NCI-H1694 treated with DMSO at 0.1 percent for 48 hours (cell line): ENCODE results near the gene ACVR2A.

Experiments
- DNase-seq: peaks from one replicate; lab custom pipeline; 2025; lab: John Stamatoyannopoulos, UW

Gene ACVR2A

DNA sequence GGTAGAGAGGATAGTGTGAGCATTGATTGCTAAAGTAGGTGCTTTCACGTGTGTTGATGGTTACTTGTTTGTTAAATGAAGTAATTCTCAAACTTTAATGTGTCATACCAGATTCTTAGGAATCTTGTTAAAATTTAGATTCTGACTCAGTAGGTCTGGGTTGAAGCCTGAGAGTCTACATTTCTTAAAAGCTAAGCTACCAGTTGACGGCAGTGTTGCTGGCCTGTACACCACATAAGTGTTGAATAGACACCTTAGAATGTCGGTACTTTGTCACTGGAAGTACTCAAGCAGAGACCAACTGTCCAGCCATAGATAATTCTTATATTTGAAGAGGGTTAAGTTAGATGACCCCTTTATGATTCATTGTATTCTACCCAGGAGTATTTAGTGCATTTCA is 79.8 kb downstream of the ACVR2A start:
- no peak for DNase-seq

DNA sequence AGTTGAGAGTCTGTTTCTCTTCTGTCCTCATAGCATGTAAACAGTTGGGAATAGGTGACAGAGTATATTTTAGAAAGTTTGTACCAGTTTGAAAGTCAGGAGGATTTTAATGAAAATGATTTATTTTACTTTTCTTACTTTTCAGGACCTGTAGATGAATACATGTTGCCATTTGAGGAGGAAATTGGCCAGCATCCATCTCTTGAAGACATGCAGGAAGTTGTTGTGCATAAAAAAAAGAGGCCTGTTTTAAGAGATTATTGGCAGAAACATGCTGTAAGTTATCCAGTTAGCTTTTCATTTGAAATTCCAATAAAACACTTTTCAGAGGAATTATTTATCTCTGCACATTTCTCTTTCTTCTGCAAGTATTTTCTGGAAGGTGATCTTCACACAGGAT is 81.1 kb downstream of the ACVR2A start:
- DNase-seq: no peak

DNA sequence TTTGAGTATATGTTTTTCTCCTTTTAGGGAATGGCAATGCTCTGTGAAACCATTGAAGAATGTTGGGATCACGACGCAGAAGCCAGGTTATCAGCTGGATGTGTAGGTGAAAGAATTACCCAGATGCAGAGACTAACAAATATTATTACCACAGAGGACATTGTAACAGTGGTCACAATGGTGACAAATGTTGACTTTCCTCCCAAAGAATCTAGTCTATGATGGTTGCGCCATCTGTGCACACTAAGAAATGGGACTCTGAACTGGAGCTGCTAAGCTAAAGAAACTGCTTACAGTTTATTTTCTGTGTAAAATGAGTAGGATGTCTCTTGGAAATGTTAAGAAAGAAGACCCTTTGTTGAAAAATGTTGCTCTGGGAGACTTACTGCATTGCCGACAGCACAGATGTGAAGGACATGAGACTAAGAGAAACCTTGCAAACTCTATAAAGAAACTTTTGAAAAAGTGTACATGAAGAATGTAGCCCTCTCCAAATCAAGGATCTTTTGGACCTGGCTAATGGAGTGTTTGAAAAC is 82.3 kb downstream of the ACVR2A start:
- no peak for DNase-seq

DNA sequence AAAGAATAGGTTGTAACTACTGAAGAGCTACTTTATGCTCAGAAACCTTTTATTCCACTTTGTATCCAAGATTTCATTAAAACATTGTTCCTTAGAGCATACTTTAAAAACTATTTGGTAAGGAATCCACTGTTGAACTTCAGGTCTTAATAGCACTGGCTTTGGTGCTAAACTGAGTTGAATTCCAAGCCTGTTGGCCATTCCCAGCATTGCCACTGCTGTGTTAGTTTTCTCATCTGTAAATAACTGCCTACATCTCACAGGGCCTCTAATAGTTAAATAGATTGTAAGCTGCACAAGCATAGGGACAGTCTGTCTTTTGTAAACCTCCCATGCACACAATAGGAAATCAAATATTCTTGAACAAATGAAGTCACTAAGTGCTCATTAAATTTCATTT is 89.1 kb downstream of the ACVR2A start:
- DNase-seq: no peak

DNA sequence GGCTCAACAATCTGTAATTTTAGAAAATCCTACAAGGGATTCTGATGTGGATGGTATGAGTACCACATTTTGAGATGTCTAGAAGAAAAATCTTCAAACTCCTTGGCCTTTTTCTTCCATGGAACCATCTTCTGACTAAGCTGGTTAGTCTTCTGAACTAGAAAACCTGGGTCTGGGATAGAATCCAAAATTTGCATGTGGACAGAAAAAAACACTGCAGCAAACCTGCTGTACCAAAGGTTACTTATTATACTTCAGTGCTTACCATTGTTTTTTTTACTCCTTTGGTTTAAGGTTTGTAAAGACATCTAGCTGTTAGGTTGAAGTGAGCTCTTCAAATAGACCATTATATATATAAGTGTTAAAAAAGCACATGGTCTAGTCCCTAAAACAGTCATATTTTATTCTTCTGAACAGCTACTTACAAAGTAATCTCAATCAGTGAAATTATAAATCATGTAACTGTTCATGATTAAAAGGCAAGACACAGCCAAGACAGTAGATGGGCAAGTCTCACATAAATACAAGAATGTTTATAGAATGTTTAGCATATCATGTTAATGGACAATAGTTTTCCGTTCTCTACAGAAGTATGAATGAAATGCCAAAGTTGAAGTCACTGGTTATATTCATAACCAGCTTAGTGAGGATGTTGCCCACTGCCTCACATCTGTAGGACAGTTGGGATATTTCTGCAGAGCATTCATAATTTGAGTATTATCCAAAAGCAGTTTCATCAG is 90.2 kb downstream of the ACVR2A start:
- no peak for DNase-seq

DNA sequence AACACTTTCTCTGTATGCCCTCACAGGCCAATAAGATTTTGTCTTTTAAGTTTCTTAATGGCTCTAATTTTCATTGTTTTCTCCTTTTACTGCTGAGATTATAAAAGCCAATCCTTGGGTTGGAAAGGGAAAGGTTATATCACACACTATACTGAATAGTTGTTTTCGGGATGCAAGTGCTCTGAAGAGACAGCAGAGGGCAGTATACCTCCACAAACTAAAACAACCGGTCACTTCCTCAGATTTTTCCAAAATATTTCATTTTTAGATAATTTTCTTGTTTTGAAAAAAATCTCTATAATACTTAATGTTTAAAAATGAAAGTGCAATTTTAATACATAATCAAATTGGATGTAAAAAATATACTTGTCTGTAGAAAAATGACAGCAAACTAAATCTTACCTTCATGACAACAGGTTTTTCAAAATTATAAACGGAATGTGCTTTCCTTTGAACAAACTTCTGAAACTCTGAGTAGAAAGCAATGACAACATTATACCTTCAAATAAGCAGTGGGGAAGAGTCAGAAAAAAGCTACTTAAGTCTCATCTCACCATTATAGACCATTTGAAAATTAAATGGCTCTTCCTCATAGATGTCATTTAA is 93.0 kb downstream of the ACVR2A start:
- DNase-seq: peak; percentile 65

DNA sequence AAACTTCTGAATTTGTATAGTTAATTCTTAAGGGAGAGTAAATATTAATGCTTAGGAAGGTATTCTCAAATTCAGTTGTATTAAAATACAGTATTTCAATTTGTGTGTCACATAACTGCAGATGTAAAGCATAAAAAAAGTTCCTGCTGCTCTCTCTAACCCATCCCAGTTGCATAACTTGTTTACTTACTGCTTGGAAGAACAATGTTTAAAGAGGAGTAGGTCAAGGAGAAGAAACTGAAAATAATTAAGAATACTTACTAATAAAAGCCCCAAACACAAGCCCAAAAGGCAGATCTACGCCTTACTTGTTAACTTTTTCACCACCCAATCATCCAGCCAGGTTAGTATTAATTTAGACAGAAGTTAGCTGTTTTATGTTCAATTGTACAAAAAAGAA is 94.5 kb downstream of the ACVR2A start:
- DNase-seq: no peak

DNA sequence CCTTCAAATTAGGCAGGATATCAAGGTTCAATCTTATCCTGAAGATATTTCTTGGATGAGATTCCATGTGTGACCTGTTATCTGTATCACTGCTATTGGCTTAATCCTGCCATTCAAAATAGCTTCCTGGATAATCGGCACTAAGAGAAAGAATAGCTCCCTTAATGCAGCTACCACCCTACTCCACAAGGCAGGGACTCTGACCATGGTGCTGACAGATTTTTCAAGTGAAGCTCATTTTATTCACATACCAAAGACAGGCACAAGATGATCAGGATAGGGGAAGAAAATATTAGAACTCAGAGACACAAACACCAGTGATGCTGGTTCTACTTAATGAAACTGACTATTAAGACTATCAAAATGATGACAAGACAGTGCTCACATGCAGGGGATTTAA is 100.8 kb downstream of the ACVR2A start:
- DNase-seq: no peak

DNA sequence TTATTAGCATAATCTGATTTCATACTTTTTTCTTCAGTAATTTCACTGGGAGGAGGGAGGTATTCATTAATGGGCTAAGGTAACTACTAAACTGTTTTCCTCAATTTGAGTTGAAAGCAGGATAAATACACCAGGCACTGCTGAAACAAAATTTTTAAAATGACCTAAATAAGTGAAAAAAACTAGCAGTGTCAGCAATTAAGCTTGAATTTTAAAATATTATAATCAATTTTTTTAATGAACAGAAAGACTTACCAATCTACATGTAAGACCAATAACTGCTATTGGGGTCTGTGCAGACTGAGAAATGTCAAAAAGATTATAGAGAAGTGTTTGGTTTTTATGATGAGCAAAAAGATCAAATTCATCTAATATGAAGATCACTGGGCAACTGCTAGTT is 107.3 kb downstream of the ACVR2A start:
- DNase-seq: no peak

DNA sequence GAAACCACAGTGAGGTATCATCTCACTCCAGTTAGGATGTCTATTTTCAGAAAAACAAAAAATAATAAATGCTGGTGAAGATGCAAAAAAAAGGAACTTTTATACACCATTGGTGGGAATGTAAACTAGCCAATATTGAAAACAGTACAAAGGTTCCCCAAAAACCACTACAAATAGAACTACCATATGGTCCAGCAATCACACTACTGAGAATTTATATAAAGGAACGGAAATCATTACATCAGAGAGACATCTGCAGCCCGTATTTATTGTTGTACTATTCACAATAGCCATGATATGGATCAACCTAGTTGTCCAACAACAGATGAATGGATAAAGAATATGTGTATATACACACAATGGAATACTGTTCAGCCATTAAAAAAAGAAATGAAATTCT is 123.7 kb downstream of the ACVR2A start:
- DNase-seq: no peak

DNA sequence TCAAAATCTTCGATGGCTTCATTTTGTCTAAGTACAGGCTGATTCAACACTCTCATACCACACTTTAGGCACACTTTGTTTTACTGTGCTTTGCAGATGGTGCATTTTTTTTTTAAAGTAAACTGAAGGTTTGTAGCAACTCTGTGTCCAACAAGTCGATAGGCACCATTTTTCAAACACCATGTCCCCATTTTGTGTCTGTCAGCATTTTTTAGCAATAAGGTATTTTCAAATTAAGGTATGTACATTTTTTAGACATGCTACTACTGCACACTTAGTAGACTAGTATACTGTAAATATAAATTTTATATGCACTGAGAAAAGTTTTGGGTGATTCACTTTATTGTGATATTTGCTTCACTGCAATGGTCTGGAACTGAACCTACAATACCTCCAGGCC is 131.3 kb downstream of the ACVR2A start:
- DNase-seq: no peak

DNA sequence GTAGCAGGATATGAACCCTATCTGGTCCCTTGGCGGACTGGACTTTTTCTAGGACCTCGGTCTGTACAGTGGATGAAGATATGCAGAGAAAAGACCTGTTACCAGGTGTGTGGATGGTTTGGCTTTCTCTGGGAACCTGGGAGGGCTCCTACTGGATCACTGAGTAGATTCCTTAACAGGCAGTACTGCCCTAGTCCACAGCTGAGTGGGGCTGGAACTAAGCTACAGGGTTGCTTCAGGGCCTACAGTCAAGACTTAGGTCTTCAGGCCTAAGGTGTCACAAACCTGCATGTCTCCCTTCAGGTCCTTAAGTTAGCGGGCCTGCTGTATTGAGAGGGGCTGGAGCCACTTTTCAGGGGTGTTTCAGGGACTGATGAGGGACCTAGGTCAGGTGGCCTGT is 132.8 kb downstream of the ACVR2A start:
- DNase-seq: no peak
